Ishikawa (cell line): Measurements from ENCODE around the gene MT1HL1.

Experiments
- CREB1 ChIP-seq: IDR thresholded peaks from 2 replicates; pipeline ENCODE4 v1.6.1; 2012; ENCODE audit warnings: low read depth
- EP300 ChIP-seq: IDR thresholded peaks from 2 replicates; pipeline ENCODE4 v1.6.1; 2012; ENCODE audit warnings: borderline replicate concordance
- TF ChIP-seq, protein P1 (sequence below): IDR thresholded peaks from 2 replicates; pipeline ENCODE4 v1.6.1; 2012

DNA sequence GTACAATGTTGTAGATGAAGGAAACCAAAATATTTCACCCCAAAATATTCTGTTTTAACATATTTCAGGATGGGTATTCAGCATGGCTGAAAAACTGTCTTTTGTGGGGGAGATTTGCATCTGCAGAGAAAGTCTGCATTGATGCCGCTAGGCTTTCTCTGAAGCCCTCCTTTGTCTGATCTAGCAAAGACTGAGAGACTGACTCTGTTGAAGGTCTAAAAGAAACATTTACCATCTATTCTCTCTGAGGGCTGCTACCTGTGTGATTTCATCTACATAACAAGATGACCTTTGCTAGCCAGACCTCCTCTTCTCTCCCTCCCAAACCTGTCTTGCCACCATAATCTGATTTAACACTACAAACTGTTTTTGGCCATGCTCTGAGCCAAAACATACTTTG lies 12.4 kb upstream of the MT1HL1 start:
- TF ChIP-seq CREB1 (no peak), EP300 (no peak)
- TF ChIP-seq, protein P1, sequence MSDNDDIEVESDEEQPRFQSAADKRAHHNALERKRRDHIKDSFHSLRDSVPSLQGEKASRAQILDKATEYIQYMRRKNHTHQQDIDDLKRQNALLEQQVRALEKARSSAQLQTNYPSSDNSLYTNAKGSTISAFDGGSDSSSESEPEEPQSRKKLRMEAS, result no peak
